HepG2 (cell line): ENCODE data around the gene FAM163B. TPM values are rescaled to one million over a fixed set of nuclear protein-coding genes. Genes with fewer than 3 reads are reported as not detected.

ENCODE experiments used
- ATAC-seq: fragments of 200-7000 bp; cut with Tn5 transposase; 3 replicates; pipeline ENCODE4 v1.9.1; 2020; ENCODE audit warnings: mild to moderate bottlenecking, moderate library complexity
- BruUV-seq: library from RNA; stranded (reverse); fragments of 400-500 nt; replicated peaks from 2 replicates; lab custom pipeline; 2021; lab: Mats Ljungman, UMichigan
- CTCF ChIA-PET: fragments of 300-600 bp; formaldehyde crosslinking; extraction: SDS; loops from one replicate; lab custom pipeline; 2021; ENCODE audit warnings: low total read pairs, inconsistent platforms, low intra/inter-chr PET ratio; lab: Yijun Ruan, JAX
- POLR2A ChIA-PET: fragments of 350-600 bp; sonication (Branson Sonifier 250); formaldehyde crosslinking; loops from one replicate; lab custom pipeline; 2020; ENCODE audit warnings: antibody characterized with exemption, inconsistent platforms; lab: Yijun Ruan, JAX
- DNase-seq: peaks from one replicate; pipeline ENCODE4 v3.0.0-alpha.2; 2015; ENCODE audit warnings: low spot score
- FAIRE-seq: peaks from 3 replicates; lab custom pipeline; 2011; peaks lifted over from hg19 to GRCh38; lab: Jason Lieb, UNC
- H2AFZ ChIP-seq: one replicate; pipeline ENCODE4 v1.6.1; 2011; ENCODE audit warnings: low read length, inconsistent platforms
- H3K27ac ChIP-seq: fragments of 300-600 bp; 3 replicates; pipeline ENCODE4 v1.8.0; 2011; ENCODE audit warnings: mixed run types, mild to moderate bottlenecking, mixed read lengths, low read length, inconsistent platforms; ENCODE audit not compliant: insufficient read depth; ENCODE audit errors: extremely low read length
- H3K27me3 ChIP-seq, 2 experiments: fragments of 200-600 bp in 1 of 2; 2 replicates in 1 of 2; 3 replicates in 1 of 2; pipeline versions ENCODE4 v1.6.0 to v1.8.0; 2011; ENCODE audit warnings: low read length in 2 of 2, mild to moderate bottlenecking in 2 of 2, moderate library complexity in 2 of 2, inconsistent platforms in 1 of 2; ENCODE audit not compliant: insufficient read depth in 2 of 2, control insufficient read depth in 1 of 2
- H3K36me3 ChIP-seq, 2 experiments: fragments of 200-600 bp in 1 of 2; replicated peaks in 1 of 2; 2 replicates in 1 of 2; 3 replicates in 1 of 2; pipeline versions ENCODE4 v1.5.1 to v1.8.0; 2011; ENCODE audit warnings: low read length in 2 of 2, inconsistent platforms in 1 of 2; ENCODE audit not compliant: insufficient read depth in 2 of 2, control insufficient read depth in 1 of 2
- H3K4me1 ChIP-seq: 2 replicates; pipeline ENCODE4 v1.5.1; 2012; ENCODE audit warnings: low read length, inconsistent platforms; ENCODE audit not compliant: insufficient read depth
- H3K4me2 ChIP-seq: 2 replicates; pipeline ENCODE4 v1.6.0; 2011; ENCODE audit warnings: low read depth, low read length, inconsistent platforms
- H3K4me3 ChIP-seq, 3 experiments: fragments of 200-600 bp in 1 of 3; sonication (generic), shearing (Covaris generic) in 1 of 3; replicated peaks in 1 of 3; 2 replicates each; pipeline ENCODE4 v1.5.1; 2011 to 2016; ENCODE audit warnings: low read length in 3 of 3, inconsistent platforms in 2 of 3, low read depth in 2 of 3, mild to moderate bottlenecking in 2 of 3, control low read depth in 1 of 3, mixed read lengths in 1 of 3; ENCODE audit not compliant: insufficient read depth in 1 of 3
- H3K79me2 ChIP-seq: one replicate; pipeline ENCODE4 v1.6.1; 2011; ENCODE audit warnings: low read length, inconsistent platforms; ENCODE audit not compliant: insufficient read depth
- H3K9ac ChIP-seq: 2 replicates; pipeline ENCODE4 v1.6.0; 2011; ENCODE audit warnings: mild to moderate bottlenecking, low read depth, low read length, inconsistent platforms; ENCODE audit not compliant: insufficient read depth
- H3K9me3 ChIP-seq: 2 replicates; pipeline ENCODE4 v1.5.1; 2012; ENCODE audit warnings: mild to moderate bottlenecking, low read length
- H4K20me1 ChIP-seq: 2 replicates; pipeline ENCODE4 v1.6.0; 2011; ENCODE audit warnings: inconsistent platforms, mild to moderate bottlenecking, low read length, moderate library complexity; ENCODE audit not compliant: insufficient read depth
- ARID3A ChIP-seq: IDR thresholded peaks from 2 replicates; pipeline ENCODE4 v1.6.1; 2012; ENCODE audit warnings: low read depth, low read length, improper control_type of control experiment
- DNMT1 ChIP-seq: sonication (generic); formaldehyde crosslinking; IDR thresholded peaks from 2 replicates; pipeline ENCODE4 v1.5.1; 2020; ENCODE audit warnings: mild to moderate bottlenecking, missing genetic modification reagents
- ZNF335 ChIP-seq: sonication (generic); formaldehyde crosslinking; IDR thresholded peaks from 2 replicates; pipeline ENCODE4 v1.4.0; 2020; ENCODE audit warnings: missing genetic modification reagents
- ZNF503 ChIP-seq: sonication (generic); formaldehyde crosslinking; IDR thresholded peaks from 2 replicates; pipeline ENCODE4 v1.4.0; 2020; ENCODE audit warnings: missing genetic modification reagents
- ZNF512 ChIP-seq: sonication (generic); formaldehyde crosslinking; IDR thresholded peaks from 2 replicates; pipeline ENCODE4 v1.4.0; 2020; ENCODE audit warnings: mild to moderate bottlenecking, missing genetic modification reagents
- ZNF550 ChIP-seq: sonication (generic); formaldehyde crosslinking; IDR thresholded peaks from 2 replicates; pipeline ENCODE4 v1.4.0; 2020; ENCODE audit warnings: mild to moderate bottlenecking, missing genetic modification reagents, borderline replicate concordance
- ZNF557 ChIP-seq: sonication (generic); formaldehyde crosslinking; IDR thresholded peaks from 2 replicates; pipeline ENCODE4 v1.4.0; 2020; ENCODE audit warnings: missing genetic modification reagents
- ZNF580 ChIP-seq: IDR thresholded peaks from 2 replicates; pipeline ENCODE4 v1.6.1; 2016; ENCODE audit warnings: low read depth, borderline replicate concordance
- ZNF597 ChIP-seq: sonication (generic); formaldehyde crosslinking; IDR thresholded peaks from 2 replicates; pipeline ENCODE4 v1.5.0; 2020; ENCODE audit warnings: missing genetic modification reagents
- ZNF713 ChIP-seq: sonication (generic); formaldehyde crosslinking; IDR thresholded peaks from 2 replicates; pipeline ENCODE4 v1.4.0; 2020; ENCODE audit warnings: mild to moderate bottlenecking, missing genetic modification reagents
- ZNF740 ChIP-seq: sonication (generic); formaldehyde crosslinking; IDR thresholded peaks from 2 replicates; pipeline ENCODE4 v1.4.0; 2020; ENCODE audit warnings: missing genetic modification reagents
- ZNF749 ChIP-seq: sonication (generic); formaldehyde crosslinking; IDR thresholded peaks from 2 replicates; pipeline ENCODE4 v1.8.0; 2022; ENCODE audit warnings: mild to moderate bottlenecking, missing genetic modification reagents, moderate library complexity, borderline replicate concordance
- ZSCAN30 ChIP-seq: sonication (generic); formaldehyde crosslinking; IDR thresholded peaks from 2 replicates; pipeline ENCODE4 v1.5.0; 2020; ENCODE audit warnings: mild to moderate bottlenecking, missing genetic modification reagents
- WGBS: methylation state at CpG from one replicate; pipeline ENCODE4 v1.1.6; 2017; ENCODE audit warnings: low lambda C conversion rate; 5-methylcytosine and 5-hydroxymethylcytosine counted together
- in situ Hi-C: cut with HindIII; loops from 2 replicates; pipeline ENCODE4 v1.10.0; 2017; ENCODE audit warnings: low pct_unique_long_range_greater_than_20kb; ENCODE audit not compliant: extremely low pct_ligation_motif_present
- intact Hi-C: fragments of 100-400 bp; cut with micrococcal nuclease; formaldehyde crosslinking; loops from one replicate; pipeline ENCODE4 v1.10.0; 2022; ENCODE audit not compliant: unreplicated experiment
- polyA plus RNA-seq, 8 experiments: library from polyadenylated mRNA; depleted of rRNA in 3 of 8; stranded (reverse) in 7 of 8; unstranded in 1 of 8; fragments of >200 nt; fragmentation: Illumina TruSeq in 4 of 8; extraction: Trizol in 4 of 8; gene quantifications; 2 replicates each; pipeline versions ENCODE4 v1.2.1 to v1.2.3, GENCODE V29; 2011 to 2016; ENCODE audit warnings: low read depth in 4 of 8, missing spikeins in 1 of 8, mixed read lengths in 1 of 8; ENCODE audit not compliant: insufficient read depth in 1 of 8
- total RNA-seq, 5 experiments: library from RNA; depleted of rRNA; stranded (reverse); fragments of >200 nt; fragmentation: Illumina TruSeq; extraction: Trizol; gene quantifications; 2 replicates each; pipeline ENCODE4 v1.2.3, GENCODE V29; 2016; ENCODE audit warnings: low read depth in 1 of 5

Gene FAM163B
- total and polyA plus RNA-seq, 2 of the 13 experiments (the other 11 are each of a cell fraction or from before 2014, with no cell fraction given): not detected

GRCh38 chr9:133615186-133615585 lies 6.0 kb upstream of the FAM163B start (continued):
- TF ChIP-seq ZNF503: no peak
- TF ChIP-seq DNMT1 (CRISPR knock-in tag): no peak
- no peak for TF ChIP-seq ARID3A
- TF ChIP-seq ZNF713 (CRISPR knock-in tag): no peak
- TF ChIP-seq ZNF740 (CRISPR knock-in tag): no peak
- TF ChIP-seq ZNF597 (CRISPR knock-in tag): no peak
- TF ChIP-seq ZNF580 (CRISPR knock-in tag): no peak

- BruUV-seq: no TSS peak
- H3K9ac ChIP-seq: no peak overlapping the region
- POLR2A ChIA-PET: no interaction called here
- peaks cover 5 to 76% of the 10 kb centered on the region in 2 experiments for H3K27me3 ChIP-seq
- no peak for ATAC-seq
- 36% methylated on average over 5 of the region's 5 CpGs for WGBS
- H2AFZ ChIP-seq: no peak overlapping the region
- no peak overlapping the region for H3K27ac ChIP-seq
- intact Hi-C loops: no loop called here
- in situ Hi-C loops: no loop called here
- DNase-seq: no peak
- no peaks in the 10 kb centered on the region for H3K4me1 ChIP-seq
- FAIRE-seq: no peak
- H3K9me3 ChIP-seq: no peaks in the 10 kb centered on the region
- no peaks in the 10 kb centered on the region for H3K79me2 ChIP-seq
- H3K4me2 ChIP-seq: no peak overlapping the region
- CTCF ChIA-PET: no interaction called here
- H4K20me1 ChIP-seq: 0 out of 2 replicates have a peak, but pooled peaks cover 3% of the 10 kb centered on the region
- no peaks in the 10 kb centered on the region for H3K36me3 ChIP-seq
- H3K4me3 ChIP-seq: no peak overlapping the region
- TF ChIP-seq ARID3A: no peak
- no peak for TF ChIP-seq ZNF550 (CRISPR knock-in tag)
- no peak for TF ChIP-seq ZSCAN30 (CRISPR knock-in tag)
- TF ChIP-seq ZNF749 (CRISPR knock-in tag): no peak
- TF ChIP-seq ZNF557 (CRISPR knock-in tag): no peak
- TF ChIP-seq ZNF512 (CRISPR knock-in tag): no peak
- no peak for TF ChIP-seq ZNF335 (CRISPR knock-in tag)
Observed at GRCh38 chr9:133614678-133615077, 5.5 kb upstream of the FAM163B start.
